ENCODE data around the gene DPF1. TPM values are rescaled to one million over a fixed set of nuclear protein-coding genes. Genes with fewer than 3 reads are reported as not detected.

DPF1 gene
- polyA plus RNA-seq, 1 donor (not counting 4 experiments of a cell fraction or from before 2014, with no cell fraction given) = 1.5 TPM

- no peak overlapping the region for H3K27ac ChIP-seq (ENCODE audit: control insufficient read depth, insufficient read depth, low read length)
- dilution Hi-C loops (cut with MboI; ENCODE audit: extremely low pct_ligation_motif_present, low sequenced_read_pairs) = no loop called here
- peaks cover 11 to 31% of the 10 kb centered on the region in 2 experiments for H3K36me3 ChIP-seq (ENCODE audit: control insufficient read depth in 2 of 2, extremely low read depth in 1 of 2, insufficient read depth in 2 of 2, low read length in 2 of 2)
- FAIRE-seq = no peak
- H3K9ac ChIP-seq (ENCODE audit: control insufficient read depth, extremely low read depth, insufficient read depth, low read length) = no peak overlapping the region
- no peak for DNase-seq (ENCODE audit: low read depth, low spot score)
- H3K4me2 ChIP-seq (ENCODE audit: control insufficient read depth, extremely low read depth, insufficient read depth, low read depth, low read length) = no peak overlapping the region
- no peaks in the 10 kb centered on the region for H3K9me3 ChIP-seq (ENCODE audit: control insufficient read depth, low read depth, low read length)
- H3K79me2 ChIP-seq (ENCODE audit: control insufficient read depth, insufficient read depth, low read length) = no peaks in the 10 kb centered on the region
- TF ChIP-seq, protein P1, sequence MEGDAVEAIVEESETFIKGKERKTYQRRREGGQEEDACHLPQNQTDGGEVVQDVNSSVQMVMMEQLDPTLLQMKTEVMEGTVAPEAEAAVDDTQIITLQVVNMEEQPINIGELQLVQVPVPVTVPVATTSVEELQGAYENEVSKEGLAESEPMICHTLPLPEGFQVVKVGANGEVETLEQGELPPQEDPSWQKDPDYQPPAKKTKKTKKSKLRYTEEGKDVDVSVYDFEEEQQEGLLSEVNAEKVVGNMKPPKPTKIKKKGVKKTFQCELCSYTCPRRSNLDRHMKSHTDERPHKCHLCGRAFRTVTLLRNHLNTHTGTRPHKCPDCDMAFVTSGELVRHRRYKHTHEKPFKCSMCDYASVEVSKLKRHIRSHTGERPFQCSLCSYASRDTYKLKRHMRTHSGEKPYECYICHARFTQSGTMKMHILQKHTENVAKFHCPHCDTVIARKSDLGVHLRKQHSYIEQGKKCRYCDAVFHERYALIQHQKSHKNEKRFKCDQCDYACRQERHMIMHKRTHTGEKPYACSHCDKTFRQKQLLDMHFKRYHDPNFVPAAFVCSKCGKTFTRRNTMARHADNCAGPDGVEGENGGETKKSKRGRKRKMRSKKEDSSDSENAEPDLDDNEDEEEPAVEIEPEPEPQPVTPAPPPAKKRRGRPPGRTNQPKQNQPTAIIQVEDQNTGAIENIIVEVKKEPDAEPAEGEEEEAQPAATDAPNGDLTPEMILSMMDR (optimal IDR thresholded peaks at IDR 0.05 in 1 of 3, IDR thresholded peaks at IDR 0.05 in 1 of 3, conservative IDR thresholded peaks at IDR 0.05 in 1 of 3; ENCODE audit: extremely low read depth in 1 of 3, insufficient read depth in 2 of 3, low read length in 3 of 3) = no peak
- TF ChIP-seq EZH2 (IDR thresholded peaks at IDR 0.05; ENCODE audit: low read length) = no peak
- no peaks in the 10 kb centered on the region for H3K4me1 ChIP-seq (ENCODE audit: control insufficient read depth, extremely low read depth, insufficient read depth, low read length)
- no peak overlapping the region for H3K4me3 ChIP-seq (ENCODE audit: control insufficient read depth in 2 of 3, extremely low read depth in 1 of 3, insufficient read depth in 2 of 3, low read depth in 1 of 3, low read length in 3 of 3)
- H4K20me1 ChIP-seq (ENCODE audit: control insufficient read depth, extremely low read depth, insufficient read depth, low read length) = no peaks in the 10 kb centered on the region
- H3K27me3 ChIP-seq (ENCODE audit: control insufficient read depth, extremely low read depth, insufficient read depth, low read length) = no peaks in the 10 kb centered on the region
- no peak overlapping the region for H2AFZ ChIP-seq (ENCODE audit: control insufficient read depth, low read length)
- H3K9me1 ChIP-seq (ENCODE audit: control insufficient read depth, extremely low read depth, insufficient read depth, low read length) = no peaks in the 10 kb centered on the region
These were observed 22.3 kb downstream of the DPF1 start for GRCh38 chr19:38201731-38202130.

DNA sequence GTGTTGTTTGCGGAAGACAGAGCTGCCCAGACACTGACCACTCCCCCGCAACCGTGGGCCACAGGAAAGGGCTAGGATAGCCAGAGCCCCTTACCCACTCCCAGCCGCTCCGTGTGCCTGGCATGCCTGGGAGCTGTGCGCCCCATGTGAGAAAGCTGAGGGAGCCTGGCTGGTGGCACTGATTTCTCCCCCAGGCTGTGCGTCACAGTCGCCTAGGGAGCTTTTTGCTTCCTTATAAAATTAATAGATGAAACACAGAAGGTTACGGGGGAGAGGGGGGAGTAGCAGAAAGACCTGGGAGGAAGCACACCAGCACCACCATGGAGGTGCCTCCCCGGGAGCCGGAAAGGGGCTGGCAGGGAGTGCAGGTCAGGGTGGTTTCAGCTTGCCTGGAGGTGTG is 24.7 kb downstream of the DPF1 start:
- H2AFZ ChIP-seq (ENCODE audit: control insufficient read depth, low read length) = no peak overlapping the region
- H3K27ac ChIP-seq (ENCODE audit: control insufficient read depth, insufficient read depth, low read length) = no peak overlapping the region
- dilution Hi-C loops (cut with MboI; ENCODE audit: extremely low pct_ligation_motif_present, low sequenced_read_pairs) = no loop called here
- no peaks in the 10 kb centered on the region for H3K27me3 ChIP-seq (ENCODE audit: control insufficient read depth, extremely low read depth, insufficient read depth, low read length)
- no peak overlapping the region for H3K4me3 ChIP-seq (ENCODE audit: control insufficient read depth in 2 of 3, extremely low read depth in 1 of 3, insufficient read depth in 2 of 3, low read depth in 1 of 3, low read length in 3 of 3)
- no peaks in the 10 kb centered on the region for H4K20me1 ChIP-seq (ENCODE audit: control insufficient read depth, extremely low read depth, insufficient read depth, low read length)
- H3K9me1 ChIP-seq (ENCODE audit: control insufficient read depth, extremely low read depth, insufficient read depth, low read length) = no peaks in the 10 kb centered on the region
- H3K4me1 ChIP-seq (ENCODE audit: control insufficient read depth, extremely low read depth, insufficient read depth, low read length) = peaks cover 2% of the 10 kb centered on the region
- H3K9ac ChIP-seq (ENCODE audit: control insufficient read depth, extremely low read depth, insufficient read depth, low read length) = no peak overlapping the region
- TF ChIP-seq EZH2 (IDR thresholded peaks at IDR 0.05; ENCODE audit: low read length) = no peak
- TF ChIP-seq, protein P1 (optimal IDR thresholded peaks at IDR 0.05 in 1 of 3, IDR thresholded peaks at IDR 0.05 in 1 of 3, conservative IDR thresholded peaks at IDR 0.05 in 1 of 3; ENCODE audit: extremely low read depth in 1 of 3, insufficient read depth in 2 of 3, low read length in 3 of 3) = no peak
- no peak overlapping the region for H3K4me2 ChIP-seq (ENCODE audit: control insufficient read depth, extremely low read depth, insufficient read depth, low read depth, low read length)
- DNase-seq (ENCODE audit: low read depth, low spot score) = no peak
- H3K9me3 ChIP-seq (ENCODE audit: control insufficient read depth, low read depth, low read length) = no peaks in the 10 kb centered on the region
- H3K79me2 ChIP-seq (ENCODE audit: control insufficient read depth, insufficient read depth, low read length) = no peaks in the 10 kb centered on the region
- H3K36me3 ChIP-seq (ENCODE audit: control insufficient read depth in 2 of 2, extremely low read depth in 1 of 2, insufficient read depth in 2 of 2, low read length in 2 of 2) = peaks cover 22 to 28% of the 10 kb centered on the region in 2 experiments
- FAIRE-seq = no peak
